Superior temporal gyrus (tissue), 1 donor: ENCODE data around the gene GIMAP8.
"Not testable (repeated sequence)": the region's sequence is repeated elsewhere in the genome, so short reads cannot be mapped to it uniquely, and the experiment has no call there.

ENCODE experiments used
- DNase-seq: peaks from one replicate; pipeline ENCODE4 v3.0.0-alpha.2; 2016; ENCODE audit errors: extremely low spot score

GIMAP8 gene

GRCh38 chr7:150514748-150515222, 64.4 kb downstream of the GIMAP8 start, which contains the start of gene GIMAP7:
TSS of gene GIMAP7 (plus strand) at chr7:150514872. CDS start at chr7:150519975, 5,103 bp downstream.
- no peak for DNase-seq

DNA sequence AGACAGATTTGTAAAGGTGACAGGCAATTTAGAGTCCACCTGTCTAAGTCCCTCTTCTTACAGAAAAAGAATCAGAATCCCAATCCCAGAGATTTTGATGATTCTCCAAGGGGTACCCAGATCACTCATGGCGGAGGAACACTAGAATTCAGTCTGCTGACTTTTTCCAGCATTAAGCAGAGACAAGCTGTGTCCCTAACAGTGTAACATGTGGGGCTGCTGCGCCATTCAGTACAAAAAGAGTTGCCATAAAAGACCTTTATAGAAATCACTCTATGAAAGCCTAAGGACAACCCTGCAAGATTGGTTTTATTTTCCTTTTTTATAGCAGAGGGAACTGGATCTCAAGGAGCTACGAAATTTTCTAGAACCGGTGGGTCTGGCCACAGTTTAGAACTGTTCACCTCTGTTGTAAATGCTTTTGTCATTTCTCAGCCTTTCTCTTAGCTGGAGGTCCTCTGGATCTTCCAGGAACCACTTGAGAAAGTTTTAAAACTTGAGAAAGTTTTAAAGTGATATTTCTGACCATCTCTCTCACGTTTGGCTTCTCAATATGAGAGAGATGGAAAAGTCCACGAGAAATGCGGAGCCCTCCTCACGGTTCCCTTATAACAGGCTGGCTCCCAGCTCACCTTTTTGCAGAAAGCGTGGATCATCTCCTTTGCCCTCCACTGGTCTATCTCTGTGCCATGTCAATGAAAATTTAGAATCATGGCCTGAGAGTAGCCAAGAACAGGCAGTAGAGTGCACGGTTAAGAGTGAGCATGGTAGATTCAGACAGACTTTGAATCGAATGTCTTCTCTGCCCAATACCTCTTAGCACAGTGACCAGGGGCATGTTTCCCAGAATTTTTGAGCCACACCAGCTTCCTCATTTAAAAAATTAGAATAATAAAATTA, 65.1 kb downstream of the GIMAP8 start:
- DNase-seq: no peak

DNA sequence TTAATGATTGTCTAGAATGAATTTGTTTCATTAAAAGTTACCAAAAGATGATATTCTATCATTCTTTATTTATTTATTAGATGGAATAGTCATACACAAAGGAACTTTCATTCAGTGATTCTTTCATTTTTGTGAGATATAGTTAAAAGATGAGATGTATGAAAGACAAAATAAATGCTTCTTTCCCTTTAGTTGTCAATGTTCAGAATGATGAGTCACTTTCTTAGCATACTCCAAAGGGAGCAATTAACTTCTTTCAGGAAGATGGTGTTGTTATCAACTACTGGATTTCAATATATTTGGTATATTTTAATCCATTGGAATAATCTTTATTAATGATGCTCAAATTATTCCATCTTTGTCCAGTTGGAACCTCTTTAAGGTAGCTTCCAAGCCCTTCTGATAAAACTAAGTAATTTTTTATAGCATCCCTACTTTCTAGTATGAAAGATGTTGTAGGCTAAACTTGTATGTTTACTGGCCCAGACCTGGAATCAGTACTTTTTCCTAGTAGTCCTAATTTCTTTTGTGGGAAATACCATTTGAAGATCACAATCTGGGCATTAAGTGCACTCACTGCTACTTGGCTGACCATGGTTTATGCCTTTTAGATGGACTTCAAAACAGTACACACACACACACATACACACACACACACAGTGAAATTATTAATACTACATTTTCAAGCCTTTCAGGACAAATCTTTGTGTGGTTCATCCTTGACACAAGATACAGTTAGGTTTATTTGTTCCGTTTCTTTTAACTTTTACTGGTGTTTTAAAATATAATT, 66.7 kb downstream of the GIMAP8 start:
- DNase-seq: no peak

DNA sequence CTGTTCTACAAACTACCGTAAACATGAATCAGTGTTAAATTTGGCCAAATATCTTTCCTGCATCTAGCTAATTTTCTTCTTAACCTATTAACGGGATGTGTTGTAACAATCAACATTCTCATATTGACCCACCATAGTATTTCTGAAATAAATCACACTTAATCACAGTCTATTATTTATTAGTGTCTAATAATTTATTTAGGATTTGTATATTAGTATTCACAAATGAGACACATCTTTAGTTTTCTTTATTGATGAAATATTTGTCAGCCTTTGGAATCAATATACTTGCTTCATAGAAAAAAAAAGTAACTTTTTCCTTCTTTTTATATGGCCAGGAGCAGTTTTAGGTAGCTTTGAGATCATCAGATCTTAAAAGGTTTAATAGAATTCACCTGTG, 68.9 kb downstream of the GIMAP8 start:
- DNase-seq: no peak

DNA sequence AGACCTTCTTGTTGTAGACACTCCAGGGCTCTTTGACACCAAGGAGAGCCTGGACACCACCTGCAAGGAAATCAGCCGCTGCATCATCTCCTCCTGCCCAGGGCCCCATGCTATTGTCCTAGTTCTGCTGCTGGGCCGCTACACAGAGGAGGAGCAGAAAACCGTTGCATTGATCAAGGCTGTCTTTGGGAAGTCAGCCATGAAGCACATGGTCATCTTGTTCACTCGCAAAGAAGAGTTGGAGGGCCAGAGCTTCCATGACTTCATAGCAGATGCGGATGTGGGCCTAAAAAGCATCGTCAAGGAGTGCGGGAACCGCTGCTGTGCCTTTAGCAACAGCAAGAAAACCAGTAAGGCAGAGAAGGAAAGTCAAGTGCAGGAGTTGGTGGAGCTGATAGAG, 69.7 kb downstream of the GIMAP8 start:
- no peak for DNase-seq

GRCh38 chr7:150522931-150523330, 72.5 kb downstream of the GIMAP8 start:
- DNase-seq: not testable (repeated sequence)

DNA sequence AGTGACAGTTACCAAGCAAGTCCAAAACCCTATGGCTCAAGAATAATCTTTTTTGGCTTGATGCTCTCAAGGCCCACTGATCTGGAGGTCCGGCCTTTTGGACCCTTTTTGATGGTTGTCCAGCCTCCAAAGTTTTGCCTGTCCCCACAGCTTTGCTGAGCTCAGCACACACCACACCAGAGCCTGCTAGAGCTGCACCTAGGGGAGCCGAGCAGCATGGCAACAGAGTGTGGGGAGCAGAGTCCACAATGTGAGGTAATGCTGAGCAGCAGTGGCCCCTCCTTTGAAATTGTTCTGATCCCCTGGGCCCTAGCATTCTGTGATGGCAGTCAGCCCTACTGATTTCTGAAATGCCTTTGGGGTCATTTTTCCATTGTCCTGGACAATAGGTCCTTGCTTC, 73.6 kb downstream of the GIMAP8 start:
- DNase-seq: no peak
